Keratinocyte (primary cell): ENCODE data around the gene KLRK1. TPM values are rescaled to one million over a fixed set of nuclear protein-coding genes. Genes with fewer than 3 reads are reported as not detected.
"Not testable (repeated sequence)": the region's sequence is repeated elsewhere in the genome, so short reads cannot be mapped to it uniquely, and the experiment has no call there.

ENCODE experiments used
- DNase-seq: peaks from one replicate; pipeline ENCODE4 v3.0.0-alpha.2; 2011; ENCODE audit warnings: low read depth, missing footprints, low spot score
- FAIRE-seq: peaks from 2 replicates; lab custom pipeline; 2011; peaks lifted over from hg19 to GRCh38; lab: Jason Lieb, UNC
- H2AFZ ChIP-seq: 2 replicates; pipeline ENCODE4 v1.6.0; 2012; ENCODE audit warnings: low read length, control low read depth, inconsistent platforms; ENCODE audit not compliant: control insufficient read depth
- H3K27ac ChIP-seq: 2 replicates; pipeline ENCODE4 v1.5.1; 2011; ENCODE audit warnings: low read length; ENCODE audit not compliant: control insufficient read depth, insufficient read depth
- H3K27me3 ChIP-seq: 3 replicates; pipeline ENCODE4 v1.6.0; 2011; ENCODE audit warnings: low read length; ENCODE audit not compliant: control insufficient read depth, insufficient read depth; ENCODE audit errors: extremely low read depth
- H3K36me3 ChIP-seq, 2 experiments: 2 replicates in 1 of 2; 3 replicates in 1 of 2; pipeline ENCODE4 v1.5.1; 2011; ENCODE audit warnings: low read length in 2 of 2, mild to moderate bottlenecking in 1 of 2; ENCODE audit not compliant: control insufficient read depth in 2 of 2, insufficient read depth in 2 of 2; ENCODE audit errors: extremely low read depth in 1 of 2
- H3K4me1 ChIP-seq: 3 replicates; pipeline ENCODE4 v1.5.1; 2011; ENCODE audit warnings: low read length; ENCODE audit not compliant: control insufficient read depth, insufficient read depth; ENCODE audit errors: extremely low read depth
- H3K4me2 ChIP-seq: 3 replicates; pipeline ENCODE4 v1.6.0; 2011; ENCODE audit warnings: low read depth, low read length; ENCODE audit not compliant: control insufficient read depth, insufficient read depth; ENCODE audit errors: extremely low read depth
- H3K4me3 ChIP-seq, 3 experiments: fragments of 200-600 bp in 1 of 3; sonication (generic) in 1 of 3; 2 replicates in 2 of 3; 3 replicates in 1 of 3; pipeline ENCODE4 v1.5.1; 2011 to 2016; ENCODE audit warnings: low read length in 3 of 3, mild to moderate bottlenecking in 3 of 3, control low read depth in 2 of 3, inconsistent platforms in 1 of 3, low read depth in 1 of 3, mixed read lengths in 1 of 3, mixed run types in 1 of 3, moderate library complexity in 1 of 3; ENCODE audit not compliant: control insufficient read depth in 2 of 3, insufficient read depth in 2 of 3; ENCODE audit errors: extremely low read depth in 1 of 3
- H3K79me2 ChIP-seq: 2 replicates; pipeline ENCODE4 v1.6.0; 2012; ENCODE audit warnings: low read length; ENCODE audit not compliant: control insufficient read depth, insufficient read depth
- H3K9ac ChIP-seq: 3 replicates; pipeline ENCODE4 v1.6.0; 2011; ENCODE audit warnings: low read length; ENCODE audit not compliant: control insufficient read depth, insufficient read depth; ENCODE audit errors: extremely low read depth
- H3K9me1 ChIP-seq: 3 replicates; pipeline ENCODE4 v1.6.0; 2011; ENCODE audit warnings: low read length; ENCODE audit not compliant: control insufficient read depth, insufficient read depth; ENCODE audit errors: extremely low read depth
- H3K9me3 ChIP-seq: 2 replicates; pipeline ENCODE4 v1.5.1; 2012; ENCODE audit warnings: low read depth, low read length; ENCODE audit not compliant: control insufficient read depth
- H4K20me1 ChIP-seq: 3 replicates; pipeline ENCODE4 v1.6.0; 2011; ENCODE audit warnings: low read length; ENCODE audit not compliant: control insufficient read depth, insufficient read depth; ENCODE audit errors: extremely low read depth
- CTCF ChIP-seq, 3 experiments: IDR thresholded peaks in 1 of 3; conservative IDR thresholded peaks in 1 of 3; optimal IDR thresholded peaks in 1 of 3; 2 replicates in 2 of 3; 3 replicates in 1 of 3; pipeline versions ENCODE3 to v1.5.1; 2011; ENCODE audit warnings: low read length in 3 of 3, mild to moderate bottlenecking in 3 of 3, moderate library complexity in 2 of 3, control low read depth in 1 of 3, inconsistent platforms in 1 of 3; ENCODE audit not compliant: insufficient read depth in 2 of 3; ENCODE audit errors: extremely low read depth in 1 of 3
- EZH2 ChIP-seq: IDR thresholded peaks from one replicate; pipeline ENCODE4 v1.6.1; 2012; ENCODE audit warnings: inconsistent platforms, mild to moderate bottlenecking, low read length, moderate library complexity
- dilution Hi-C: fragments of 300-500 bp; cut with MboI; formaldehyde crosslinking; loops from one replicate; pipeline ENCODE4 v1.7.0; 2020; ENCODE audit warnings: low sequenced_read_pairs; ENCODE audit not compliant: extremely low pct_ligation_motif_present
- polyA plus RNA-seq, 5 experiments: library from polyadenylated mRNA; depleted of rRNA in 3 of 5; stranded (reverse) in 3 of 5; stranded (forward) in 1 of 5; unstranded in 1 of 5; fragments of >200 nt; gene quantifications; 1 replicate in 1 of 5; 2 replicates in 3 of 5; 3 replicates in 1 of 5; pipeline versions ENCODE4 v1.2.1 to v1.2.3, GENCODE V29; 2011 to 2012; ENCODE audit warnings: missing spikeins in 2 of 5, low read depth in 1 of 5, low replicate concordance in 1 of 5

The KLRK1 gene
- polyA plus RNA-seq, 1 donor (not counting 4 experiments of a cell fraction or from before 2014, with no cell fraction given) = not detected

- H2AFZ ChIP-seq = no peak overlapping the region
- no peak for TF ChIP-seq EZH2
- TF ChIP-seq CTCF (optimal IDR thresholded peaks at IDR 0.05 in 1 of 3, IDR thresholded peaks at IDR 0.05 in 1 of 3, conservative IDR thresholded peaks at IDR 0.05 in 1 of 3; ENCODE audit: extremely low read depth in 1 of 3, insufficient read depth in 2 of 3, low read length in 3 of 3) = no peak
- no peak overlapping the region for H3K27ac ChIP-seq
- H3K27me3 ChIP-seq = no peaks in the 10 kb centered on the region
- no peaks in the 10 kb centered on the region for H4K20me1 ChIP-seq
- H3K9me3 ChIP-seq = no peaks in the 10 kb centered on the region
- dilution Hi-C loops = no loop called here
- no peaks in the 10 kb centered on the region for H3K9me1 ChIP-seq
- FAIRE-seq (no peak), DNase-seq (no peak)
- H3K4me3 ChIP-seq = no peak overlapping the region
- no peak overlapping the region for H3K4me2 ChIP-seq
- peaks cover 11% of the 10 kb centered on the region for H3K4me1 ChIP-seq
- H3K9ac ChIP-seq = no peak overlapping the region
- no peaks in the 10 kb centered on the region for H3K79me2 ChIP-seq
- H3K36me3 ChIP-seq = no peaks in the 10 kb centered on the region
Measured at GRCh38 chr12:10341892-10342509, 47.8 kb downstream of the KLRK1 start.

GRCh38 chr12:10340946-10341345, 48.9 kb downstream of the KLRK1 start:
- H3K79me2 ChIP-seq, H3K27ac ChIP-seq, H3K9me1 ChIP-seq, FAIRE-seq, H2AFZ ChIP-seq, dilution Hi-C loops, H4K20me1 ChIP-seq, H3K36me3 ChIP-seq, H3K4me3 ChIP-seq, H3K27me3 ChIP-seq, H3K4me2 ChIP-seq, DNase-seq, H3K9me3 ChIP-seq, H3K9ac ChIP-seq: not testable (repeated sequence)
- H3K4me1 ChIP-seq = peaks cover 11% of the 10 kb centered on the region
